A673 (cell line): Measurements from ENCODE around the gene MESP1. TPM values are rescaled to one million over a fixed set of nuclear protein-coding genes. Genes with fewer than 3 reads are reported as not detected.

Experiments used
- BruUV-seq: library from RNA; stranded (reverse); fragments of 400-500 nt; replicated peaks from 2 replicates; lab custom pipeline; 2021; lab: Mats Ljungman, UMichigan
- CTCF ChIA-PET: fragments of 300-600 bp; sonication (Branson Sonifier 250); formaldehyde crosslinking; loops from one replicate; lab custom pipeline; 2022; ENCODE audit warnings: antibody characterized with exemption; lab: Charles Lee
- POLR2A ChIA-PET: fragments of 300-600 bp; sonication (Branson Sonifier 250); formaldehyde crosslinking; loops from one replicate; lab custom pipeline; 2022; ENCODE audit warnings: antibody characterized with exemption; ENCODE audit not compliant: low non-redundant PET; lab: Charles Lee
- DNase-seq: peaks from one replicate; pipeline ENCODE4 v3.0.0-alpha.2; 2015; ENCODE audit warnings: low spot score
- H3K27ac ChIP-seq: fragments of 200-600 bp; sonication (generic); 2 replicates; pipeline ENCODE4 v1.5.1; 2016; ENCODE audit warnings: mixed run types, low read depth, mild to moderate bottlenecking, mixed read lengths, antibody characterized with exemption, low read length; ENCODE audit not compliant: poor library complexity, severe bottlenecking
- H3K27me3 ChIP-seq: fragments of 200-600 bp; sonication (generic); replicated peaks from 2 replicates; pipeline ENCODE4 v1.6.1; 2017; ENCODE audit warnings: mixed run types, low read depth, mild to moderate bottlenecking, mixed read lengths, antibody characterized with exemption, low read length; ENCODE audit not compliant: insufficient read depth, poor library complexity
- H3K36me3 ChIP-seq: fragments of 200-600 bp; sonication (generic); 2 replicates; pipeline ENCODE4 v1.6.1; 2016; ENCODE audit warnings: mixed run types, mild to moderate bottlenecking, mixed read lengths, antibody characterized with exemption, low read length; ENCODE audit not compliant: insufficient read depth, poor library complexity, severe bottlenecking
- H3K4me1 ChIP-seq: fragments of 200-600 bp; sonication (generic); 2 replicates; pipeline ENCODE4 v1.6.1; 2017; ENCODE audit warnings: mixed run types, mild to moderate bottlenecking, mixed read lengths, antibody characterized with exemption, low read length; ENCODE audit not compliant: insufficient read depth, poor library complexity, severe bottlenecking
- H3K4me3 ChIP-seq: fragments of 200-600 bp; sonication (generic); 2 replicates; pipeline ENCODE4 v1.5.1; 2016; ENCODE audit warnings: low read depth, mixed run types, mild to moderate bottlenecking, mixed read lengths, low read length; ENCODE audit not compliant: poor library complexity, severe bottlenecking
- H3K9me3 ChIP-seq: fragments of 200-600 bp; sonication (generic); 2 replicates; pipeline ENCODE4 v1.6.1; 2016; ENCODE audit warnings: mixed run types, low read depth, mild to moderate bottlenecking, mixed read lengths, antibody characterized with exemption, low read length; ENCODE audit not compliant: poor library complexity, severe bottlenecking
- EZH2 ChIP-seq: fragments of 200-600 bp; sonication (generic); IDR thresholded peaks from 2 replicates; pipeline ENCODE4 v1.6.1; 2017; ENCODE audit warnings: borderline replicate concordance, low read depth, mild to moderate bottlenecking, mixed read lengths, antibody characterized with exemption, low read length; ENCODE audit not compliant: poor library complexity, severe bottlenecking
- intact Hi-C: fragments of 100-400 bp; cut with micrococcal nuclease; formaldehyde crosslinking; loops from one replicate; pipeline ENCODE4 v1.10.0; 2022; ENCODE audit not compliant: unreplicated experiment
- total RNA-seq: library from RNA; stranded (reverse); gene quantifications from 2 replicates; pipeline ENCODE4 v1.2.3, GENCODE V29; 2021
- TF ChIP-seq, protein P1 (sequence below): fragments of 300-800, 200-600 bp; sonication (generic); conservative IDR thresholded peaks from 2 replicates; pipeline ENCODE4 v1.5.1; 2017; ENCODE audit warnings: low read depth, mild to moderate bottlenecking, antibody characterized with exemption, low read length, moderate library complexity, mixed read lengths

The MESP1 gene
- total RNA-seq, 1 experiment from 2014 or later: 6.5 TPM

DNA sequence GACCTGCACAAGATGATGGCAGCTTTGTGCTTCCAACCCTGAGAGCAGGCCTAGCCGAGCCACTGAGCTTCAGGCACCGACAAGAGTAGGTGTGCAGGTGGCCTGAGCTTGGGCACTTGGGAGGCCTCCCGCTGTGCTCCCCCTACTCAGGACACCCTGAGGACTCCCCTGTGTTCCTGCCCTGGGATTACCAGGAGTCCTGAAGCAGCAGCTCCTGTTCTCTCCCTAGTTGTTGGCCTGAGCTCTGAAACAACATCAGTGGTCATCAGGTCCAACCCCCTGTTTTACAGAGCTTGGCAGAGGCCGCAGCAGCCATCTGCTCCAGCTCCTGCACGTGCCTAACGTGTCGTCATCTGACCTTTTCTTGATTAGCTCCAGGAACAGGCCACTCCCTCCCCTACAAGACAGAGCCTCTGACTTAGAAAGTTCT lies 17.0 kb upstream of the MESP1 start:
- DNase-seq: no peak
- H3K4me3 ChIP-seq: no peak overlapping the region

DNA sequence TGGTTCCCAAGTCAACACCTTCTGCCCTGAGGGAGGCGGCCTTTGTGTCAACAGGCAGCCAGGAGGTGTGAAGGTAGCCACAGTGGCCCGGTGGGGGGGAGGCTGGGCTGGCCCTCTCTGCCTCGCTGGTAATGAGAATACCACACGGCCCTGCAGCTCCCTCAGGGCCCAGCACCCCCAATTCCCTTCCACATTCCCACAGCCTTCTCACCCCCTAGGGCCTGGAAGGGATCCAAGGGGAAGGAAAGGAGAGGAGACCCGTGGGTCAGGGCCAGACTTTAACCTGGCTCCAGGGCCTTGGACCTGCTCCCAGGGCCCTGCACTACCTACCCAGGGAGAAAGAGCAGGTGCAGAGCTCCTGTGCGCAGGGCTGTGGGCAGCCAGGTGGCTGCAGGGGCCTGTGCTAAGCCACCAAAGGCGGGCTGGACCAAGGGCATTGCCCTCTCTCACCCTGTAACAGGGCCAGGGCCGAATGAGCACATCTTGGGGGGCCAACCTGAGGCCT lies 16.4 kb upstream of the MESP1 start:
- no TSS peak for BruUV-seq
- DNase-seq: no peak
- Histone ChIP-seq H3K4me3 (no peak overlapping the region), H3K9me3 (no peaks in the 10 kb centered on the region), H3K27ac (no peak overlapping the region), H3K36me3 (no peaks in the 10 kb centered on the region), H3K27me3 (no peaks in the 10 kb centered on the region), H3K4me1 (no peaks in the 10 kb centered on the region)
- ChIA-PET CTCF (no interaction called here), POLR2A (no interaction called here)
- intact Hi-C loops: no loop called here
- no peak for TF ChIP-seq EZH2
- TF ChIP-seq, protein P1, sequence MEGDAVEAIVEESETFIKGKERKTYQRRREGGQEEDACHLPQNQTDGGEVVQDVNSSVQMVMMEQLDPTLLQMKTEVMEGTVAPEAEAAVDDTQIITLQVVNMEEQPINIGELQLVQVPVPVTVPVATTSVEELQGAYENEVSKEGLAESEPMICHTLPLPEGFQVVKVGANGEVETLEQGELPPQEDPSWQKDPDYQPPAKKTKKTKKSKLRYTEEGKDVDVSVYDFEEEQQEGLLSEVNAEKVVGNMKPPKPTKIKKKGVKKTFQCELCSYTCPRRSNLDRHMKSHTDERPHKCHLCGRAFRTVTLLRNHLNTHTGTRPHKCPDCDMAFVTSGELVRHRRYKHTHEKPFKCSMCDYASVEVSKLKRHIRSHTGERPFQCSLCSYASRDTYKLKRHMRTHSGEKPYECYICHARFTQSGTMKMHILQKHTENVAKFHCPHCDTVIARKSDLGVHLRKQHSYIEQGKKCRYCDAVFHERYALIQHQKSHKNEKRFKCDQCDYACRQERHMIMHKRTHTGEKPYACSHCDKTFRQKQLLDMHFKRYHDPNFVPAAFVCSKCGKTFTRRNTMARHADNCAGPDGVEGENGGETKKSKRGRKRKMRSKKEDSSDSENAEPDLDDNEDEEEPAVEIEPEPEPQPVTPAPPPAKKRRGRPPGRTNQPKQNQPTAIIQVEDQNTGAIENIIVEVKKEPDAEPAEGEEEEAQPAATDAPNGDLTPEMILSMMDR: no peak

More for the DNA sequence above, 17.0 kb upstream of the MESP1 start:
- no peaks in the 10 kb centered on the region for H3K36me3 ChIP-seq
- H3K27ac ChIP-seq: no peak overlapping the region
- no peaks in the 10 kb centered on the region for H3K9me3 ChIP-seq
- H3K4me1 ChIP-seq: no peaks in the 10 kb centered on the region
- CTCF ChIA-PET: interaction anchor here (0.5 to 0.6 kb wide), 2 partner anchors 18 to 137 kb away, joined by 3 to 5 read pairs; no protein-coding TSS in a partner anchor
- no TSS peak for BruUV-seq
- intact Hi-C loops: no loop called here
- no peaks in the 10 kb centered on the region for H3K27me3 ChIP-seq
- TF ChIP-seq EZH2: no peak
- TF ChIP-seq, protein P1: no peak
- POLR2A ChIA-PET: no interaction called here

DNA sequence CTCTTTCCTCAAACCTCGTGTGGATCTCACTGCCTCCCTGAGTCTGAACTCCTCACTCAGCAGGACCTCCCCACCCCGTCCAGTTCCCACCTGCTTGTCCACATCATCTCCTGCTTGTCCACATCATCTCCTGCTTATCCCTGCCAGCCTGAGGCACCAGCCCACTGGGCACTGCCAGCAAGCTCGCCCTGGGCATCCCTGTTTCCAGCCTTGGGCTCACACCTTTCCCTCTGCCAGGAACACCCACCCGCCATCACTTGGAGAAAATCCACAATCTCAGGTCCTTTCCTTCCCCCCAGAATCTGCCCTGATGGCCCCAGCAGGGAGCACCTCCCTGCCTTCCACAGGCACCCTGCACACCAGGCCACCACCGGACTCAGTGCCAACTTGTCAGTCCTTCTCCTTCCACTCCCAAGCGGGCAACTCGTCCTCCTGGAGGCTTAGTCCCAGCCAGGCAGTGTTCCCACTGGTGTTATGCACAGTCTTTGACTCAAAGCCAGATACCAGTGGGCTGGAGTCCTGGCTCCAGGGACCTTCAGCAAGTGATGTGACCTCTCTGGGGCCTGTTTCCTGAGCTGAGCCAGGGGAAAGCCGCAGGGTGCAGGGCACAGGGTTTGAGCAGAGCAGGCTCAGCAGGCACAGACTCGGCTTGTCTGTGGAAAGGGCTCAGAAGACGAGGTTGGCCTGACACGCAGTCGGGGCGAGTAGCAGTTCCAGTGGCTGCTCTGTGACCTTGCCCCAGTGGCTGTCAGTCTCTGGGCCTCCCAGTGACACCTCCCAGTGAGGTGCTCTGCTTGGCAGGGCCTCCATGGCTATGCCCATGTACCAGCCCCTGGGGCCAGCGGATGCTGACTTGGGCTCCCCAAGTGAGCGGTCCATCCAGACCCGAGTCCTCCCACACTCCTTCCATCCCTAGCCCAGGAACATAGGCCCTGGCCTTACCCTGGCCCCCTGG lies 15.6 kb upstream of the MESP1 start:
- intact Hi-C loops: no loop called here
- Histone ChIP-seq H3K27ac (no peak overlapping the region), H3K4me3 (no peak overlapping the region), H3K4me1 (no peaks in the 10 kb centered on the region), H3K36me3 (no peaks in the 10 kb centered on the region), H3K27me3 (no peaks in the 10 kb centered on the region), H3K9me3 (no peaks in the 10 kb centered on the region)
- no peak for DNase-seq
- POLR2A ChIA-PET: interaction anchor here (0.6 kb wide), 1 partner anchor 382 kb away, joined by 3 read pairs; no protein-coding TSS in a partner anchor
- CTCF ChIA-PET: interaction anchor here (0.6 kb wide), 1 partner anchor 108 kb away, joined by 3 read pairs; no protein-coding TSS in a partner anchor
- no TSS peak for BruUV-seq
- TF ChIP-seq EZH2: no peak
- TF ChIP-seq, protein P1: no peak
